Activated CD8-positive, alpha-beta memory T cell treated with anti-CD3 and anti-CD28 coated beads for 24 hours (primary cell): ENCODE results near the gene AP1M1.

Experiments
- DNase-seq: peaks from one replicate; pipeline ENCODE4 v3.0.0-alpha.2; 2020

Gene AP1M1

GRCh38 chr19:16208847-16209665 lies 11.3 kb downstream of the AP1M1 start:
- no peak for DNase-seq

- no peak for DNase-seq
These were observed 12.5 kb downstream of the AP1M1 start for GRCh38 chr19:16210168-16210567.

- DNase-seq, result no peak
These were observed 15.4 kb downstream of the AP1M1 start for GRCh38 chr19:16213076-16213475.

- no peak for DNase-seq
These were observed 19.3 kb downstream of the AP1M1 start for GRCh38 chr19:16216744-16217670.

GRCh38 chr19:16217716-16218451 lies 20.2 kb downstream of the AP1M1 start:
- no peak for DNase-seq

- no peak for DNase-seq
These were observed 21.1 kb downstream of the AP1M1 start for GRCh38 chr19:16218851-16219250.

- no peak for DNase-seq
These were observed 25.1 kb downstream of the AP1M1 start for GRCh38 chr19:16222806-16223205.

GRCh38 chr19:16223746-16224145 lies 26.0 kb downstream of the AP1M1 start:
- no peak for DNase-seq

GRCh38 chr19:16224293-16225045 lies 26.8 kb downstream of the AP1M1 start:
- no peak for DNase-seq

- DNase-seq, result no peak
These were observed 27.8 kb downstream of the AP1M1 start for GRCh38 chr19:16225279-16226183.

- DNase-seq, result no peak
These were observed 28.5 kb downstream of the AP1M1 start for GRCh38 chr19:16226184-16226591.

- no peak for DNase-seq
These were observed 29.4 kb downstream of the AP1M1 start for GRCh38 chr19:16226878-16227836.

GRCh38 chr19:16227837-16228636 lies 30.3 kb downstream of the AP1M1 start:
- no peak for DNase-seq

- DNase-seq, result no peak
These were observed 31.1 kb downstream of the AP1M1 start for GRCh38 chr19:16228637-16229321.

- no peak for DNase-seq
These were observed 31.6 kb downstream of the AP1M1 start for GRCh38 chr19:16229322-16229641.

- no peak for DNase-seq
These were observed 34.4 kb downstream of the AP1M1 start for GRCh38 chr19:16232127-16232526.

- DNase-seq, result no peak
These were observed 34.9 kb downstream of the AP1M1 start for GRCh38 chr19:16232568-16232967.

GRCh38 chr19:16233081-16233776 lies 35.5 kb downstream of the AP1M1 start:
- no peak for DNase-seq
